GM12892 (cell line): ENCODE data around the gene DBN1.

Experiments used
- DNase-seq: peaks from one replicate; pipeline ENCODE4 v3.0.0; 2011; ENCODE audit not compliant: insufficient read length
- FAIRE-seq: peaks from 2 replicates; lab custom pipeline; 2011; peaks lifted over from hg19 to GRCh38; lab: Jason Lieb, UNC
- POLR2A ChIP-seq: IDR thresholded peaks from 2 replicates; pipeline ENCODE4 v1.6.1; 2011; ENCODE audit warnings: low read depth, low read length, control low read depth
- POLR2AphosphoS5 ChIP-seq: IDR thresholded peaks from 2 replicates; pipeline ENCODE4 v1.6.1; 2011; ENCODE audit warnings: low read depth, low read length, control low read depth
- TAF1 ChIP-seq: IDR thresholded peaks from 2 replicates; pipeline ENCODE4 v1.6.1; 2011; ENCODE audit warnings: low read depth, mild to moderate bottlenecking, control low read depth, low read length, borderline replicate concordance

Gene DBN1

GRCh38 chr5:177455661-177456590 lies 17.5 kb downstream of the DBN1 start:
- TF ChIP-seq POLR2AphosphoS5 = no peak
- TF ChIP-seq POLR2A = peak; percentile 6; the same call in 1 of the 2 replicates
- TF ChIP-seq TAF1 = no peak
- FAIRE-seq (peak; percentile 85), DNase-seq (peak; percentile 95)

GRCh38 chr5:177455036-177455660 lies 18.3 kb downstream of the DBN1 start:
- FAIRE-seq (peak; percentile 95), DNase-seq (peak; percentile 90)
- TF ChIP-seq POLR2A (peak; percentile 43; the same call in 1 of the 2 replicates), TAF1 (no peak), POLR2AphosphoS5 (no peak)

GRCh38 chr5:177454397-177455035 lies 18.9 kb downstream of the DBN1 start:
- FAIRE-seq = peak; percentile 92
- TF ChIP-seq POLR2AphosphoS5 (no peak), TAF1 (no peak), POLR2A (no peak)

DNA sequence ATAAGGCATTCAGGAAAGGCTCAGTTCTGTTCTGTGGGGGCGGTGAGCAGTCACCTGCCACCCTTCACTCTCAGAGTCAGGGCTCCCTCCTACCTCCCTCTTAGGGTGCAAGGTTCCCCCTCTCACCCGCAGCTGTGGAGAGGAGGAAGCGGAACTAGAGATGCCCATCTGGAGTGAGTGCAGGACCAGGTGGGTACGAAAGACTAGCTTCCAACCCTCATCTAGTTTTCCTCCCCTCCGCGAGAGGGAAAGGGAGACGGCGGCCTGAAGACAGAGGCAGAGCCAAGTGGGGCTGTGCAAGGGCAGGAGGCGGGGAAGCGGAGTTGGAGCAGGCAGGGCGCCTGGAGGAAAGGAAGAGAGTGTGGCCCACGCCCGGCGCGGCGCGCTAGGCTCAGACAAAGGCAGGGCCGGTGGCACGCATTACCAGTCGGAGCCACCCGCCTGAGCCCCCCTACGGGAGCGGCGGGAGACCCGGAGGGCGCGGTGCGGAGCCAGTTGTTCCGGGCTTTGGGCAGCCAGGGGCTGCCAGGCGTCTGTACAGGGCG lies 19.5 kb downstream of the DBN1 start:
- TF ChIP-seq TAF1 (no peak), POLR2AphosphoS5 (no peak), POLR2A (no peak)
- DNase-seq (no peak), FAIRE-seq (peak; percentile 70)

More at GRCh38 chr5:177454397-177455035, 18.9 kb downstream of the DBN1 start:
- peak; percentile 100 for DNase-seq

- DNase-seq (no peak), FAIRE-seq (no peak)
- TF ChIP-seq POLR2A (no peak), POLR2AphosphoS5 (no peak), TAF1 (no peak)
Measured at GRCh38 chr5:177452688-177453638, 20.5 kb downstream of the DBN1 start.

DNA sequence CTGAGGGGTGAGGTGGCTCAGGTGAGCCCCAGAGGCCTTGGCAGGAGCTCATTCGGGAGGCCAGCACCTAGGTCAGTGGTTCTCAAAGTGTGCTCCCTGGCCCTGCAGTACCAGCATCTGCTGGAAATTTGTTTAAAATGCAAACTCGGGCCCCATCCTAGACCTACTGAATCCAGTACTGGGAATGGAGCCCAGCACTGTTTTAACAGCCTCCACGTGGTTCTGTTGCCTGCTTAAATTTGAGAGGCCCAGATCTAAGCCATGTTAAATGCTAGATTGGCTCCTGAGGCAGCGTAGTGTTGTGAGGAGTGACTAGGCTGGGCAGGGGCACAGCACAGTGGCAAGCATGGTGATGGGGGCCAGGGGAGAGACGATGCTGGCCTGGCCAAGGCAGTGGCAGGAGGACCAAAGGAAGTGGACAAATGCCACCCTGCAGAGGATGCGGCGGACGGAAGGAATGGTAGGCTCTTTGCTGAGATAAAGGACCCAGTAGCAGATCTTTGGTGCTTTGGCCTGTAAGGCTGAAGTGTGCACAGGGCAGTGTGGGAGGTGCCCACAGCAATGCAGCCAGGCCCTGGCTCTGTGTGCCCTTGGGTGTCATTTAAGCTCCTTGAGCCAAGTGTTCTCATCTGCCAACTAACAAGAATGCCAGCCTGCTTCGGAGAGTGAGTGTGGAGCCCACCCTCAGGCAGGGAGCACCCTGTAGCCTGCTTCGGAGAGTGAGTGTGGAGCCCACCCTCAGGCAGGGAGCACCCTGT lies 22.6 kb downstream of the DBN1 start:
- no peak for DNase-seq
- TF ChIP-seq POLR2AphosphoS5 (no peak), TAF1 (no peak), POLR2A (no peak)
- no peak for FAIRE-seq

GRCh38 chr5:177449140-177450061 lies 24.0 kb downstream of the DBN1 start:
- no peak for TF ChIP-seq TAF1
- TF ChIP-seq POLR2A = no peak
- no peak for TF ChIP-seq POLR2AphosphoS5
- DNase-seq (no peak), FAIRE-seq (no peak)

DNA sequence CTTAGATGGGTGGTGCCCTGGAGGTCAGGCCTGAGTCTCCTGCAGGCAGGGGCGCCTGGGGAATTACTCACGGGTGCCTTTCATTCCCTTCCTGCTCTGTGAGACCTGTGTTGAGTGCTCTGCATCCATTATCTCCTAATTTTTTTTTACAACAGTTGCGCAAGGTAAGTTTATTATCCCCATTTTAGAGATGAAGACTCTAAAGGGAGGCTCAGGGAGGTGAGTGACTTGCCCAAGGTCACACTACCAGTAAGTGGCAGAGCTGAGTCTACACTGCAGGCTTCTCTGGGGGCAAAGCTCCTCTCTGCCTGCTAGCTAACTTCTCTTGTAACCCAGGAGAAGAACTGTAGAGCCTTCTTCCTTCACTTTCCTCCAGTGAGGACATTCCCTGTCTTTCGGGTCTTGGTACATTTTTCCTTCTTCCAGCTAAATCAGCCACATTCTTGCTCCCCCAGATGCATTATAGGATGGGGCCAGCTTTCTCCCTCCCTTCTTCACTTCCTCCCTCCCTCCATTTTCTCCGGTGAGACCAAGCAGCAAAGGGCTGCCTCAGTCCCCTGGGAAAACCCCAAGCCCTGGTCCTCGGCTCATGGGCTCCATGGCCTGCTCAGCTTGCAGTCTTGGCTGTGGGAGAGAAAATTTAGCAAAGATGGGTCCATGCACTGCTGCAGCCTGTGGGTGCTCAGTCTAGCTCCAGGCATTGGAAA lies 25.0 kb downstream of the DBN1 start:
- FAIRE-seq (peak; percentile 54), DNase-seq (no peak)
- TF ChIP-seq POLR2A (no peak), POLR2AphosphoS5 (no peak), TAF1 (no peak)
